WTC11 (cell line): Measurements from ENCODE around the gene PHF21B.

Experiments used
- CREB1 ChIP-seq: sonication (generic); formaldehyde crosslinking; IDR thresholded peaks from 2 replicates; pipeline ENCODE4 v1.8.0; 2023; ENCODE audit warnings: mild to moderate bottlenecking, missing genetic modification reagents
- CTCF ChIP-seq: fragments of 200-600 bp; IDR thresholded peaks from 2 replicates; pipeline ENCODE4 v1.8.0; 2022; ENCODE audit warnings: antibody characterized with exemption
- JUN ChIP-seq: sonication (generic); formaldehyde crosslinking; IDR thresholded peaks from 2 replicates; pipeline ENCODE4 v1.8.0; 2023; ENCODE audit warnings: mild to moderate bottlenecking, missing genetic modification reagents
- TP53 ChIP-seq: sonication (generic); formaldehyde crosslinking; IDR thresholded peaks from 2 replicates; pipeline ENCODE4 v1.8.1; 2023; ENCODE audit warnings: mild to moderate bottlenecking, missing genetic modification reagents
- USF1 ChIP-seq: sonication (generic); formaldehyde crosslinking; IDR thresholded peaks from 2 replicates; pipeline ENCODE4 v1.8.0; 2022; ENCODE audit warnings: mild to moderate bottlenecking, missing genetic modification reagents
- USF2 ChIP-seq: sonication (generic); formaldehyde crosslinking; IDR thresholded peaks from 2 replicates; pipeline ENCODE4 v1.8.1; 2023; ENCODE audit warnings: mild to moderate bottlenecking, missing genetic modification reagents, moderate library complexity

GRCh38 chr22:44883011-44883421 lies 126.8 kb downstream of the PHF21B start:
- TF ChIP-seq CREB1 (no peak), CTCF (no peak), JUN (CRISPR knock-in tag) (no peak), USF1 (CRISPR knock-in tag) (no peak), USF2 (CRISPR knock-in tag) (no peak), TP53 (no peak)
